Calu3 (cell line): ENCODE results near the gene CAPN11. TPM values are rescaled to one million over a fixed set of nuclear protein-coding genes. Genes with fewer than 3 reads are reported as not detected.

Experiments used
- BruUV-seq: library from RNA; stranded (reverse); fragments of 400-500 nt; replicated peaks from 2 replicates; lab custom pipeline; 2021; lab: Mats Ljungman, UMichigan
- CTCF ChIA-PET: fragments of 300-600 bp; sonication (Branson Sonifier 250); formaldehyde crosslinking; loops from one replicate; lab custom pipeline; 2022; ENCODE audit warnings: antibody characterized with exemption; lab: Charles Lee
- DNase-seq: peaks from one replicate; pipeline ENCODE4 v3.0.0; 2022
- H3K27ac Mint-ChIP-seq: one replicate; pipeline ENCODE4 v1.8.0; 2022; ENCODE audit warnings: mixed read lengths; ENCODE audit not compliant: unreplicated experiment
- H3K27me3 Mint-ChIP-seq: one replicate; pipeline ENCODE4 v1.8.0; 2022; ENCODE audit warnings: mixed read lengths; ENCODE audit not compliant: unreplicated experiment
- H3K36me3 Mint-ChIP-seq: one replicate; pipeline ENCODE4 v1.8.0; 2022; ENCODE audit warnings: mild to moderate bottlenecking, moderate library complexity, mixed read lengths; ENCODE audit not compliant: insufficient read depth, unreplicated experiment
- H3K4me1 Mint-ChIP-seq: one replicate; pipeline ENCODE4 v1.8.0; 2022; ENCODE audit warnings: mild to moderate bottlenecking, low read depth, mixed read lengths; ENCODE audit not compliant: unreplicated experiment
- H3K4me3 Mint-ChIP-seq: one replicate; pipeline ENCODE4 v1.8.0; 2022; ENCODE audit warnings: mild to moderate bottlenecking, low read depth, moderate library complexity, mixed read lengths; ENCODE audit not compliant: unreplicated experiment
- H3K9me3 Mint-ChIP-seq: one replicate; pipeline ENCODE4 v1.8.0; 2022; ENCODE audit warnings: low read depth, mixed read lengths; ENCODE audit not compliant: unreplicated experiment
- intact Hi-C: fragments of 100-400 bp; cut with micrococcal nuclease; formaldehyde crosslinking; loops from one replicate; pipeline ENCODE4 v1.10.0; 2022; ENCODE audit not compliant: unreplicated experiment
- total RNA-seq: library from RNA; stranded (reverse); gene quantifications from 2 replicates; pipeline ENCODE4 v1.2.3, GENCODE V29; 2022
- TF ChIP-seq, protein P1 (sequence below): fragments of 200-600 bp; IDR thresholded peaks from one replicate; pipeline ENCODE4 v1.8.0; 2022; ENCODE audit warnings: antibody characterized with exemption; ENCODE audit not compliant: unreplicated experiment

CAPN11 gene
- total RNA-seq, 1 experiment from 2014 or later = not detected

DNA sequence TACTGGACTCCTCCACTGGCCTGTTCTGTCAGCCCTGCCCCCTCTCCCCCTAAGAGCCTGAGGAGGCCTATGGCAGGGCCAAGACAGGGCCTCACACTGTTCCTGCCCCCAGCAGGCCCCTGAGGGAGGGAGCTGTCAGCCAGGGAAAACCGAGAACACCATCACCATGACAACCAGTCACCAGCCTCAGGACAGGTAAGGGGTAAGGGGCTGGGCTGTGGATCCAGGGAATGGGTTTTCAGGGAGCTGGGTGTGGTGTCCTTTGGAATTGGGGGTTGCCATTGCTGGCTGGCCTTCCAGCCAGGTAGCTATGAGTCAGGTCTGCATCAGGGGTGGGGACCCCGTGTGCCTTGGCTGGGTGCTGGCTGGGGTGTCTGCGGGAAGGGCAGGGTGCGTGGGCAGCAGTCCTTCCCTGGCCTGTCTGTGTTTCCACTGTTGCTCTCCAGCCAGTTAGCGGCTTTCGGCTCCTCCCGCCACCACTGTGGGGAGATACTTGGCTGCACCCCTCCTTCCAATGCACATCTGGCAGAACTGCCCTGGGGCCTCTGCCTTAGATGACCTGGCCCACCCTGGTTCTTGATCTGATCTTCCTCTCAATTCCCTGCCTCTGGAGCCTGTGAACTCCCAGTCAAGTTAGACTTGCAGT is 68.7 kb downstream of the CAPN11 start:
- Mint-ChIP-seq H3K9me3 (no peaks in the 10 kb centered on the region), H3K27me3 (no peaks in the 10 kb centered on the region), H3K27ac (no peak overlapping the region), H3K36me3 (peaks cover 28% of the 10 kb centered on the region), H3K4me1 (peaks cover 38% of the 10 kb centered on the region), H3K4me3 (no peak overlapping the region)
- no TSS peak for BruUV-seq
- CTCF ChIA-PET = interaction anchor here (1.1 to 1.9 kb wide), 2 partner anchors 10 to 50 kb away, joined by 3 to 5 read pairs; no protein-coding TSS in a partner anchor
- TF ChIP-seq, protein P1, sequence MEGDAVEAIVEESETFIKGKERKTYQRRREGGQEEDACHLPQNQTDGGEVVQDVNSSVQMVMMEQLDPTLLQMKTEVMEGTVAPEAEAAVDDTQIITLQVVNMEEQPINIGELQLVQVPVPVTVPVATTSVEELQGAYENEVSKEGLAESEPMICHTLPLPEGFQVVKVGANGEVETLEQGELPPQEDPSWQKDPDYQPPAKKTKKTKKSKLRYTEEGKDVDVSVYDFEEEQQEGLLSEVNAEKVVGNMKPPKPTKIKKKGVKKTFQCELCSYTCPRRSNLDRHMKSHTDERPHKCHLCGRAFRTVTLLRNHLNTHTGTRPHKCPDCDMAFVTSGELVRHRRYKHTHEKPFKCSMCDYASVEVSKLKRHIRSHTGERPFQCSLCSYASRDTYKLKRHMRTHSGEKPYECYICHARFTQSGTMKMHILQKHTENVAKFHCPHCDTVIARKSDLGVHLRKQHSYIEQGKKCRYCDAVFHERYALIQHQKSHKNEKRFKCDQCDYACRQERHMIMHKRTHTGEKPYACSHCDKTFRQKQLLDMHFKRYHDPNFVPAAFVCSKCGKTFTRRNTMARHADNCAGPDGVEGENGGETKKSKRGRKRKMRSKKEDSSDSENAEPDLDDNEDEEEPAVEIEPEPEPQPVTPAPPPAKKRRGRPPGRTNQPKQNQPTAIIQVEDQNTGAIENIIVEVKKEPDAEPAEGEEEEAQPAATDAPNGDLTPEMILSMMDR = no peak
- no peak for DNase-seq
- intact Hi-C loops = no loop called here

DNA sequence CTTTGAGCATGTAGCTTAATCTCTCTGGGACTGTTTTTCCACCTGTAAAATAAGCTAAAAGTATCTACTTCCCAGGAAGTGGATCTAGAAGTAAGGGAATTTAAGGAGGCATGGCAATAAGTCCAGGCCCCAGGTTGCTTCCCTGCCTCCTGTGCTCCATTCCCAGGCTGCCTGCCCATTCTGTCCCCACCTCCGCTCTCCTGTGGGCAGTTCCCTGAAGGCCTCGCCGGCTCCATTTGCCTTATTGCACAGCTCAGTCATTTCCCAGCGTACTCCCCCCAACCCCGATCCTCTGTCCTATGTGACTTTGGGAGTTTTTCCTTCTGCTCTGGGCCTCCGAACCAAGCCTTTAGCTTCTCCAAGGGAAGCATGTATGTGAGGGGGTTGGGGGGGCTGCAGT is 69.4 kb downstream of the CAPN11 start:
- Mint-ChIP-seq H3K27ac (no peak overlapping the region), H3K4me1 (peaks cover 31% of the 10 kb centered on the region), H3K36me3 (peaks cover 24% of the 10 kb centered on the region), H3K4me3 (no peak overlapping the region), H3K27me3 (no peaks in the 10 kb centered on the region), H3K9me3 (no peaks in the 10 kb centered on the region)
- intact Hi-C loops = no loop called here
- TF ChIP-seq, protein P1 = no peak
- BruUV-seq = no TSS peak
- CTCF ChIA-PET = interaction anchor here (1.1 to 1.9 kb wide), 2 partner anchors 10 to 51 kb away, joined by 3 to 5 read pairs; no protein-coding TSS in a partner anchor
- no peak for DNase-seq

DNA sequence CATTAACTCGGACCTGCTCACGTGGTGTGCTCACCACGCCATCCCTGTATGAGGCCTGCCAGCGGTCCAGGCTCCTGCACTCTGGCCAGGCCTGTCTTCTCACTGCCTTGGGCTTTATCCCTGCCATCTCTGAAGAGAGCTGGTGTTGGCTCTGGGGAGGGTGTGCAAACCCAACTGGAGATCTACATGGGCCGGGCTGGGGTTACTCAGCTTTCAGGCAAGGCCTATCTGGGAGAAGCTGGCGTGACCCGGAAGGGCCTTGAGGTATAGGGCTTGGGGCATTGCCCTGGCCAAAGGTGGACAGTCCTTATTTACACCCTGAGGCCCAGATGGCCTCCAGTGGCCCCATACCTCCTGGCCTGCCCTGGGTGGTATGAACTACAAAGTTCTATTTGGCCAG is 69.8 kb downstream of the CAPN11 start:
- Mint-ChIP-seq H3K9me3 (no peaks in the 10 kb centered on the region), H3K27ac (no peak overlapping the region), H3K36me3 (peaks cover 20% of the 10 kb centered on the region), H3K4me1 (peaks cover 30% of the 10 kb centered on the region), H3K27me3 (no peaks in the 10 kb centered on the region), H3K4me3 (no peak overlapping the region)
- intact Hi-C loops = no loop called here
- BruUV-seq = no TSS peak
- TF ChIP-seq, protein P1 = no peak
- CTCF ChIA-PET = interaction anchor here (1.1 to 1.9 kb wide), 2 partner anchors 9 to 52 kb away, joined by 3 to 5 read pairs; no protein-coding TSS in a partner anchor
- DNase-seq = no peak

DNA sequence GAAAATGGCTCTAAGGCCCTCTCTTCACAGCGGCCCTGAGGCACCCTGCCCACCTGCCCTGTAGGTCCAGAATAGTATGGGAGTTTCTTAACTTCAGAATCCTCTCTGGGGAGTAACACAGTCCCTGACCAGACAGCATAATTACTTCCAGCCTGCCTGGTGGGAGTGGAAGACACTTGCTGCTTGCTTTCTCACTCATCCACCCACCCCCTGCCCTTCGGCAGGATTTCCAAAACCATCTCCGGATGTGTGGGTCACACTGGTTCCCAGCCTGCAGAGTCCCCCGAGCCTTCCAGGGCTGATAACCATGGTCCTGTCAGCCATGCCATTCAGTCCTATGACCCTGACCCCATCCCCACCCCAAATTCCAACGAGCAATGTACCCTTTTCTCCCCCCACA is 70.2 kb downstream of the CAPN11 start:
- Mint-ChIP-seq H3K27me3 (no peaks in the 10 kb centered on the region), H3K36me3 (peaks cover 20% of the 10 kb centered on the region), H3K4me3 (no peak overlapping the region), H3K4me1 (peaks cover 34% of the 10 kb centered on the region), H3K27ac (no peak overlapping the region), H3K9me3 (no peaks in the 10 kb centered on the region)
- TF ChIP-seq, protein P1 = no peak
- CTCF ChIA-PET = interaction anchor here (1.9 kb wide), 1 partner anchor 9 kb away, joined by 5 read pairs; no protein-coding TSS in a partner anchor
- no TSS peak for BruUV-seq
- DNase-seq = no peak
- intact Hi-C loops = no loop called here
